OCI-LY7 (cell line): ENCODE data around the gene ZNF382.

Experiments used
- CTCF ChIP-seq: fragments of 200-600 bp; sonication (generic); conservative IDR thresholded peaks from 2 replicates; pipeline ENCODE4 v1.5.1; 2014; ENCODE audit warnings: mild to moderate bottlenecking, antibody characterized with exemption, low read length, moderate library complexity, mixed read lengths
- EZH2phosphoT487 ChIP-seq: fragments of 200-600 bp; sonication (generic); IDR thresholded peaks from 2 replicates; pipeline ENCODE4 v1.6.1; 2018; ENCODE audit warnings: low read depth, borderline replicate concordance, mild to moderate bottlenecking, mixed run types, antibody characterized with exemption, low read length, moderate library complexity, mixed read lengths

- TF ChIP-seq CTCF (no peak), EZH2phosphoT487 (no peak)
Measured at GRCh38 chr19:36579255-36579654, 25.9 kb upstream of the ZNF382 start.
